Kidney (tissue), 14 donors: Measurements from ENCODE around the gene SLC35E2B. TPM values are rescaled to one million over a fixed set of nuclear protein-coding genes. Genes with fewer than 3 reads are reported as not detected.

Source experiments
- DNase-seq, 5 donors: peaks; one replicate each; pipeline ENCODE4 v3.0.0-alpha.2; 2013 to 2020
- FAIRE-seq: peaks from 2 replicates; lab custom pipeline; 2012; peaks lifted over from hg19 to GRCh38; lab: Jason Lieb, UNC
- H3K27ac ChIP-seq, 2 donors: one replicate each; pipeline ENCODE4 v1.7.0; 2013; ENCODE audit warnings: low read depth in 2 of 2, low read length in 2 of 2, inconsistent platforms in 1 of 2
- H3K27me3 ChIP-seq: one replicate; pipeline ENCODE4 v1.7.1; 2013; ENCODE audit warnings: low read length, inconsistent platforms; ENCODE audit not compliant: control insufficient read depth, insufficient read depth
- H3K36me3 ChIP-seq, 3 donors: one replicate each; pipeline versions ENCODE4 v1.7.0 to v1.7.1; 2013; ENCODE audit warnings: low read length in 3 of 3, control low read depth in 1 of 3, inconsistent platforms in 1 of 3; ENCODE audit not compliant: insufficient read depth in 3 of 3, control insufficient read depth in 2 of 3
- H3K4me1 ChIP-seq, 3 donors: one replicate each; pipeline versions ENCODE4 v1.7.0 to v1.7.1; 2013; ENCODE audit warnings: low read length in 3 of 3, inconsistent platforms in 1 of 3, low read depth in 1 of 3; ENCODE audit not compliant: control insufficient read depth in 2 of 3, insufficient read depth in 2 of 3
- H3K4me3 ChIP-seq, 3 donors: one replicate each; pipeline versions ENCODE4 v1.7.0 to v1.8.1; 2013; ENCODE audit warnings: low read length in 3 of 3, control low read depth in 1 of 3, inconsistent platforms in 1 of 3
- H3K9ac ChIP-seq, 3 donors: one replicate each; pipeline versions ENCODE4 v1.7.0 to v1.7.1; 2013; ENCODE audit warnings: low read length in 3 of 3, control low read depth in 1 of 3, inconsistent platforms in 1 of 3
- H3K9me3 ChIP-seq, 3 donors: one replicate each; pipeline versions ENCODE4 v1.7.0 to v1.7.1; 2013; ENCODE audit warnings: low read length in 3 of 3, control low read depth in 1 of 3, inconsistent platforms in 1 of 3; ENCODE audit not compliant: control insufficient read depth in 2 of 3, insufficient read depth in 1 of 3
- intact Hi-C: fragments of 100-400 bp; cut with DNase I; formaldehyde crosslinking; loops from one replicate; pipeline ENCODE4 v1.11.1; 2022
- polyA plus RNA-seq: library from polyadenylated mRNA; stranded (reverse); fragments of 350-450 nt; fragmentation: Illumina TruSeq; extraction: RNeasy Lipid Tissue Mini Kit (QIAGEN cat#74804); gene quantifications from one replicate; pipeline ENCODE4 v1.2.3, GENCODE V29; 2014; ENCODE audit warnings: low read depth, low replicate concordance; ENCODE audit not compliant: insufficient read depth
- total RNA-seq: library from RNA; stranded (reverse); fragmentation: NEBNext Ultra II Directional; extraction: Animal tissue kit (Norgen Biotek cat#: 25700); gene quantifications from one replicate; pipeline ENCODE4 v1.2.1, GENCODE V29; 2021
- TF ChIP-seq, protein P1 (sequence below): IDR thresholded peaks from 3 replicates; pipeline ENCODE4 v1.5.1; 2012; ENCODE audit warnings: mild to moderate bottlenecking, moderate library complexity, borderline replicate concordance; ENCODE audit not compliant: insufficient read depth; ENCODE audit errors: extremely low read depth
- donor health status: control.
- donor health status: control.
- donor health status: control.
- donor health status: control.
- donor health status: control.
- donor health status: DM: yes; HTN: yes; CAD: no.
- donor health status: Normal renal cell carcinoma (clear cell type).

SLC35E2B gene
- total and polyA plus RNA-seq, 2 donors from 2014 or later: 11.3 to 50.2 TPM

DNA sequence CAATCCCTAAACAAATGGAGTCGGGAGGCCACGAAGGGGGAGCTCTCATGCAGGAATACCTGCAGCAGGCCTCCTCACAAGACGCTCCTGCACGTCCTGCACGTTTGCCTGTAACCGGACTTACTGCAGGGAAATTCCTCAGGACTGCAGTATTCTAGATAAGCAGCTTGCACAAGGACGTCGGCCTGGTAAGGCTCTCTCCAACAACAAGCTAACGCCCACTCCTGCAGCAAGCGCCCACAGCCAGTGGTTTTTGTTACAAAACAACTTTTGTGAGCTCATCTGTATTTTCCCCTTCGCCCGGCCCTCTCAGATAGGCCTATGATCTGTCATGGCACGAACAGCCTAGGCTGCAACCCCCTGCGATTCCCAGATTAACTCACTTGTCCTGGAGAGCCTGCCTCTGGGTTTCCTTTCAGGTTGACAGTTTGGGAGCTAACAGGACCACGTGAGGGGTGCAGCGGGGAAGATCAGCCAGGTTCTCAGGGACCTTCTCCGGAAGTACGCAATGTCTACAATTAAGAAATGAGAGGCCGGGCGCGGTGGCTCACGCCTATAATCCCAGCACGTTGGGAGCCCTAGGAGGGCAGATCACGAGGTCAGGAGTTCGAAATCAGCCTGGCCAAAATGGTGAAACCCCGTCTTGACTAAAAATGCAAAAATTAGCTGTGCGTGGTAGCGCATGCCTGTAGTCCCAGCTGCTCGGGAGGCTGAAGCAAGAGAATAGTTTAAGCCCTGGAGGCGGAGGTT, 78.2 kb downstream of the SLC35E2B start:
- no peaks in the 10 kb centered on the region for H3K27me3 ChIP-seq
- H3K4me1 ChIP-seq: peaks cover 0 to 25% (median 10%) of the 10 kb centered on the region in 3 donors
- FAIRE-seq: no peak
- peaks cover 0 to 6% (median 0%) of the 10 kb centered on the region in 3 donors for H3K36me3 ChIP-seq
- no peaks in the 10 kb centered on the region for H3K9me3 ChIP-seq
- TF ChIP-seq, protein P1, sequence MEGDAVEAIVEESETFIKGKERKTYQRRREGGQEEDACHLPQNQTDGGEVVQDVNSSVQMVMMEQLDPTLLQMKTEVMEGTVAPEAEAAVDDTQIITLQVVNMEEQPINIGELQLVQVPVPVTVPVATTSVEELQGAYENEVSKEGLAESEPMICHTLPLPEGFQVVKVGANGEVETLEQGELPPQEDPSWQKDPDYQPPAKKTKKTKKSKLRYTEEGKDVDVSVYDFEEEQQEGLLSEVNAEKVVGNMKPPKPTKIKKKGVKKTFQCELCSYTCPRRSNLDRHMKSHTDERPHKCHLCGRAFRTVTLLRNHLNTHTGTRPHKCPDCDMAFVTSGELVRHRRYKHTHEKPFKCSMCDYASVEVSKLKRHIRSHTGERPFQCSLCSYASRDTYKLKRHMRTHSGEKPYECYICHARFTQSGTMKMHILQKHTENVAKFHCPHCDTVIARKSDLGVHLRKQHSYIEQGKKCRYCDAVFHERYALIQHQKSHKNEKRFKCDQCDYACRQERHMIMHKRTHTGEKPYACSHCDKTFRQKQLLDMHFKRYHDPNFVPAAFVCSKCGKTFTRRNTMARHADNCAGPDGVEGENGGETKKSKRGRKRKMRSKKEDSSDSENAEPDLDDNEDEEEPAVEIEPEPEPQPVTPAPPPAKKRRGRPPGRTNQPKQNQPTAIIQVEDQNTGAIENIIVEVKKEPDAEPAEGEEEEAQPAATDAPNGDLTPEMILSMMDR: no peak
- intact Hi-C loops: no loop called here
- H3K9ac ChIP-seq: peak overlapping the region in 2 of 3 donors; percentile 26 to 77
- peak; percentile 61 to 72 (median 68) for DNase-seq
- no peak overlapping the region for H3K27ac ChIP-seq
- peak overlapping the region; percentile 74 to 85 (median 85) for H3K4me3 ChIP-seq

DNA sequence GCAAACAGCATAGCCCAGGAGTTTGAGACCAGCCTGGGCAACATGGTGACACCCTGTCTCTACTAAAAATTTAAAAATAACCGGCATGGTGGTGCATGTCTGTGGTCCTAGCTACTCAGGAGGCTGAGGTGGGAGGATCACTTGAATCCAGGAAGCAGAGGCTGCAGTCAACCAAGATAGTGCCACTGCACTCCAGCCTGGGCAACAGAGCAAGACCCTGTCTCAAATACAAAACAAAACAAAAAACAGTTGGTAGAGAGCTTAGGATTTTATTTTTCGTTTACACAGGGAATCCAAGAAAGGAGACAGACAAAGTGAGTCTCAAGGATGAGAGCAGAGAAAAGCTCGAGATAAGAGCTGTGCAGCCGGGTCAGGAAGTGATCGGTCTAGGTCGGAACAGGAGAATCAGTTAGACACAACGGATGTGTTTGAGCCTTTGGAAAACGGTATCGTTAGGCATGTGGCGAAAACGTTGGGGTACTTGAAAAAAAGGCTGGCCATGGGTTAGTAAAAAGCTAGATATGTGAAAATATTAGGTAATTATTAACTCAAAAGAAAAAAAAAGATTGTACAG, 79.0 kb downstream of the SLC35E2B start:
- DNase-seq (peak in 1 of 5 donors; percentile 30), FAIRE-seq (no peak)
- Histone ChIP-seq H3K4me1 (peaks cover 0 to 25% (median 10%) of the 10 kb centered on the region in 3 donors), H3K4me3 (peak overlapping the region in 2 of 3 donors; percentile 74 to 85), H3K27me3 (no peaks in the 10 kb centered on the region), H3K36me3 (peaks cover 0 to 6% (median 0%) of the 10 kb centered on the region in 3 donors), H3K9ac (peak overlapping the region in 1 of 3 donors; percentile 77), H3K9me3 (no peaks in the 10 kb centered on the region), H3K27ac (no peak overlapping the region)
- TF ChIP-seq, protein P1: no peak
- intact Hi-C loops: no loop called here

GRCh38 chr1:1612104-1612400, 80.5 kb downstream of the SLC35E2B start:
- no peak for DNase-seq
- TF ChIP-seq, protein P1: no peak
- Histone ChIP-seq H3K27ac (no peak overlapping the region), H3K4me3 (no peak overlapping the region), H3K9me3 (no peaks in the 10 kb centered on the region), H3K27me3 (no peaks in the 10 kb centered on the region), H3K4me1 (peaks cover 0 to 20% (median 10%) of the 10 kb centered on the region in 3 donors), H3K36me3 (no peaks in the 10 kb centered on the region), H3K9ac (no peak overlapping the region)
- intact Hi-C loops: no loop called here
- no peak for FAIRE-seq
